Activated CD8-positive, alpha-beta memory T cell treated with anti-CD3 and anti-CD28 coated beads for 36 hours (primary cell): ENCODE results near the gene TASOR. TPM values are rescaled to one million over a fixed set of nuclear protein-coding genes. Genes with fewer than 3 reads are reported as not detected.

Experiments
- CTCF ChIA-PET: fragments of 350-600 bp; sonication (Branson Sonifier 250); formaldehyde crosslinking; loops from one replicate; lab custom pipeline; 2021; ENCODE audit warnings: antibody characterized with exemption; lab: Charles Lee
- POLR2A ChIA-PET: fragments of 350-600 bp; sonication (Branson Sonifier 250); formaldehyde crosslinking; loops from one replicate; lab custom pipeline; 2021; ENCODE audit warnings: antibody characterized with exemption; lab: Charles Lee
- total RNA-seq, 2 experiments: library from RNA; stranded (reverse); gene quantifications; one replicate each; pipeline ENCODE4 v1.2.3, GENCODE V29; 2021

The TASOR gene
- total RNA-seq, 2 experiments from 2014 or later, result 57.1 to 61.0 TPM

GRCh38 chr3:56691165-56692000 is 8.3 kb upstream of the TASOR start:
- ChIA-PET POLR2A (no interaction called here), CTCF (interaction anchor here (2.9 kb wide), 1 partner anchor 11 kb away, joined by 7 read pairs; no protein-coding TSS in a partner anchor)

- CTCF ChIA-PET, result no interaction called here
Measured at GRCh38 chr3:56689303-56689702, 6.2 kb upstream of the TASOR start.

GRCh38 chr3:56688191-56688590 is 5.1 kb upstream of the TASOR start:
- POLR2A ChIA-PET, result no interaction called here

More at GRCh38 chr3:56689303-56689702, 6.2 kb upstream of the TASOR start:
- POLR2A ChIA-PET, result no interaction called here

GRCh38 chr3:56684029-56684428 is 964 bp upstream of the TASOR start:
- CTCF ChIA-PET, result no interaction called here
- POLR2A ChIA-PET, result no interaction called here

More at GRCh38 chr3:56688191-56688590, 5.1 kb upstream of the TASOR start:
- CTCF ChIA-PET, result interaction anchor here (0.7 kb wide), 1 partner anchor 9 kb away, joined by 4 read pairs; no protein-coding TSS in a partner anchor

GRCh38 chr3:56682462-56683121 is 473 bp downstream of the TASOR start:
- POLR2A ChIA-PET, result interaction anchor here (0.5 to 1.6 kb wide), 11 partner anchors 8 to 1513 kb away, joined by 3 to 7 read pairs (median 3); partner anchors contain the start of gene CCDC66
- CTCF ChIA-PET, result interaction anchor here (0.7 kb wide), 1 partner anchor 313 kb away, joined by 3 read pairs; no protein-coding TSS in a partner anchor

GRCh38 chr3:56681984-56682461 is 1.0 kb downstream of the TASOR start:
- CTCF ChIA-PET, result no interaction called here
- POLR2A ChIA-PET, result interaction anchor here (0.5 to 1.6 kb wide), 11 partner anchors 8 to 1514 kb away, joined by 3 to 7 read pairs (median 3); partner anchors contain the start of gene CCDC66

GRCh38 chr3:56680054-56680580 is 2.9 kb downstream of the TASOR start:
- CTCF ChIA-PET, result no interaction called here

GRCh38 chr3:56677286-56677685 is 5.8 kb downstream of the TASOR start:
- CTCF ChIA-PET, result interaction anchor here (0.9 to 1.1 kb wide), 2 partner anchors 13 to 186 kb away, joined by 3 read pairs; no protein-coding TSS in a partner anchor

More at GRCh38 chr3:56680054-56680580, 2.9 kb downstream of the TASOR start:
- POLR2A ChIA-PET, result interaction anchor here (0.7 kb wide), 1 partner anchor 76 kb away, joined by 6 read pairs; no protein-coding TSS in a partner anchor

GRCh38 chr3:56673781-56674457 is 9.1 kb downstream of the TASOR start:
- POLR2A ChIA-PET, result interaction anchor here (0.5 to 0.8 kb wide), 2 partner anchors 8 kb away, joined by 3 to 4 read pairs; no protein-coding TSS in a partner anchor
- CTCF ChIA-PET, result interaction anchor here (0.7 to 1.0 kb wide), 2 partner anchors 77 to 308 kb away, joined by 3 read pairs; no protein-coding TSS in a partner anchor

More at GRCh38 chr3:56677286-56677685, 5.8 kb downstream of the TASOR start:
- POLR2A ChIA-PET, result interaction anchor here (0.6 kb wide), 1 partner anchor 19 kb away, joined by 3 read pairs; no protein-coding TSS in a partner anchor

- POLR2A ChIA-PET, result no interaction called here
- CTCF ChIA-PET, result interaction anchor here (1.2 kb wide), 1 partner anchor 134 kb away, joined by 3 read pairs; the partner anchor contains the start of gene ARHGEF3
Measured at GRCh38 chr3:56667973-56668579, 15.0 kb downstream of the TASOR start.

- CTCF ChIA-PET, result interaction anchor here (1.3 to 2.2 kb wide), 2 partner anchors 12 to 23 kb away, joined by 3 to 4 read pairs; no protein-coding TSS in a partner anchor
- POLR2A ChIA-PET, result no interaction called here
Measured at GRCh38 chr3:56664823-56665222, 18.2 kb downstream of the TASOR start.

GRCh38 chr3:56655709-56656108 is 27.4 kb downstream of the TASOR start:
- ChIA-PET CTCF (no interaction called here), POLR2A (no interaction called here)

- ChIA-PET CTCF (no interaction called here), POLR2A (no interaction called here)
Measured at GRCh38 chr3:56654460-56654859, 28.6 kb downstream of the TASOR start.

- POLR2A ChIA-PET, result no interaction called here
- CTCF ChIA-PET, result no interaction called here
Measured at GRCh38 chr3:56645407-56645806, 37.7 kb downstream of the TASOR start.

- CTCF ChIA-PET, result interaction anchor here (1.2 kb wide), 1 partner anchor 8 kb away, joined by 3 read pairs; no protein-coding TSS in a partner anchor
- POLR2A ChIA-PET, result no interaction called here
Measured at GRCh38 chr3:56633602-56634535, 49.2 kb downstream of the TASOR start.
